Activated CD8-positive, alpha-beta memory T cell treated with anti-CD3 and anti-CD28 coated beads for 24 hours (primary cell): ENCODE measurements around the gene MTG1.
"Not testable (repeated sequence)": the region's sequence is repeated elsewhere in the genome, so short reads cannot be mapped to it uniquely, and the experiment has no call there.

Source experiments
- DNase-seq: peaks from one replicate; pipeline ENCODE4 v3.0.0-alpha.2; 2020

MTG1 gene

GRCh38 chr10:133401981-133402725 is 8.2 kb downstream of the MTG1 start:
- peak; percentile 51 for DNase-seq

- no peak for DNase-seq
Observed at GRCh38 chr10:133403359-133403758, 9.4 kb downstream of the MTG1 start.

GRCh38 chr10:133403784-133404183 is 9.8 kb downstream of the MTG1 start:
- no peak for DNase-seq

DNA sequence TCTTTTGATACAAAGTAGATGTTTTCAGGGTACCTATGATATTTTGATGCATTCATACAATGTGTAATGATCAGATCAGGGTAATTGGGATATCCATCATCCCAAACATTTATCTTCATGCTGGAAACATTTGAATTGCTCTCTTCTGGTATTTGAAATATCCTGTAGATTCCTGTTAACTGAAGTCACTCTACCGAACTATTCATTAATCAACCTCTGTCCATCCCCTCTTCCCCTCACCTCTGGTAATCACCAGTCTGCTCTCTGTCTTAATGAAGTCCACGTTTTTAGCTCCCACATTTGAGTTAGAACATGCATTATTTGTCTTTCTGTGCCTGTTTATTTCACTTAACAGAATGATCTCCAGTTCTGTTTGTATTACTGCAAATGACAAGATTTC is 11.3 kb downstream of the MTG1 start:
- DNase-seq = no peak

- no peak for DNase-seq
Observed at GRCh38 chr10:133405844-133406527, 12.0 kb downstream of the MTG1 start.

GRCh38 chr10:133411523-133412380 is 17.8 kb downstream of the MTG1 start:
- no peak for DNase-seq

DNA sequence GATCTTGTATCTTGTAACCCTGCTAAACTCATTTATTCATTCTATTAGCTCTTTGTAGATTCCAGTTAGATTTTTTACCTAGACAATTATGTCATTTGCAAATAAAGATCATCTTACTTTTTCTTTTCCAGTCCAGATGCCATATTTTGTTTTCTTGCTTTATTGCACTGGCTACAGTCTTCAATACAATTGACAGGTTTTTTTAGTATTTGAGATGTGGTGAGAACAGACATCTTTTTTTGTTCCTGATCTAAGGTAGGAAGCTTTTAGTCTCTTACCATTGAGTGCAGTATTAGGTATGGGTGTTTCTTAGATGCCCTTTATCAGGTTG is 18.4 kb downstream of the MTG1 start:
- no peak for DNase-seq

- DNase-seq = not testable (repeated sequence)
Observed at GRCh38 chr10:133414401-133414800, 20.4 kb downstream of the MTG1 start.

GRCh38 chr10:133415752-133416151 is 21.8 kb downstream of the MTG1 start:
- DNase-seq = no peak

GRCh38 chr10:133418289-133418993 is 24.5 kb downstream of the MTG1 start:
- DNase-seq = no peak

- no peak for DNase-seq
Observed at GRCh38 chr10:133419211-133419950, 25.4 kb downstream of the MTG1 start.

GRCh38 chr10:133420028-133420427 is 26.1 kb downstream of the MTG1 start:
- no peak for DNase-seq

GRCh38 chr10:133420579-133420978 is 26.6 kb downstream of the MTG1 start:
- DNase-seq = no peak

GRCh38 chr10:133421336-133422222 is 27.6 kb downstream of the MTG1 start:
- DNase-seq = no peak

DNA sequence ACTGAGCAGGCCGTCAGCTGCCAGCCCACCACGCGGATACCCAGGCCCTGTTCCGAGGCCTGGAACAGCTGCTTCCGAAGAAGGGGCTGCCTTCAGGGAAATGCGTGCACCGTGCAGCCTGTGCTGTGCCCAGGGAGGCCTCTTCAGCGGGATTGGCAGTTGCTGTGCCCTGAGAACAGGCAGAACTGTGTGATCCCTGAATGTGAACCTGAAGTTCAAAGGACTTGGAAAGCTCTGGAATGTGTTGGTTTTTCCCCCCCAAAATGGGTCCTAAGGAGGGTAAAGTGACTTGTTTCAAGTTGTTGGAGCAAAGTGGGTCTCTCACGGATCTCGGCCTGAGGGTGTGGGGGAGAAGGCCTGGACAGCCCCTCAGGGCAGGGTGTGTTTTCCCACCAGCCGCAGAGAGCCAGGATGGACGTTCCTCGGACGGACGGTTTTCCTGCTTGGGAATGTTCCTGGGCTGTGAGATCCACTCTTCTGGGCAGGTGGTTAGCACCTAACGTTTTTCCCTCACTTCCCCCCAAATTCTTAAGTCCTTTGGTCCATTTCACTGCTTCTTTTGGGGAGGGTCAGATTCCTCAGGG is 28.4 kb downstream of the MTG1 start:
- DNase-seq = no peak

- DNase-seq = no peak
Observed at GRCh38 chr10:133422807-133423771, 29.1 kb downstream of the MTG1 start.

DNA sequence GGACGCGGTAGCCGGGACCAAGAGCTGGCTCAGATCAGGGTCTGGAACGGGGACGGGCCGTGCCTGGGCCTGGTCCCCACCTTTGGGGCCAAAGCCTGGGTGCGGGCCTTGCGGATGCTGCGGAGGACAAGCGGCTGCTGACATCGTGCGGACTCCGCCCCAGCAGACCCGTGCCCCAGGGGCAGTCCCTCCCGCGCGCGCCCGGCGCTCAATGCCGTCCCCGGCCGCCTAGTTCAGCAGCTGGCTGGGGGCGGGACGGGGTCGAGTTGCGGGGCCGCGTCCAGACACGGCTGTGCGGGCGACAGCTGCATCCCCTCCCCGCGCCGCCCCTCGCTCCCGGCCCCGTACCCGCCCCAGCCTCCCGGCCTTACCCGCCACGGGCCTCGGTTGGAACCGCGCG is 30.1 kb downstream of the MTG1 start:
- not testable (repeated sequence) for DNase-seq

- not testable (repeated sequence) for DNase-seq
Observed at GRCh38 chr10:133424601-133425000, 30.6 kb downstream of the MTG1 start, which contains the start of gene SPRN. TSS of gene SPRN (minus strand) at chr10:133424625. CDS start at chr10:133423681, 944 bp downstream.

DNA sequence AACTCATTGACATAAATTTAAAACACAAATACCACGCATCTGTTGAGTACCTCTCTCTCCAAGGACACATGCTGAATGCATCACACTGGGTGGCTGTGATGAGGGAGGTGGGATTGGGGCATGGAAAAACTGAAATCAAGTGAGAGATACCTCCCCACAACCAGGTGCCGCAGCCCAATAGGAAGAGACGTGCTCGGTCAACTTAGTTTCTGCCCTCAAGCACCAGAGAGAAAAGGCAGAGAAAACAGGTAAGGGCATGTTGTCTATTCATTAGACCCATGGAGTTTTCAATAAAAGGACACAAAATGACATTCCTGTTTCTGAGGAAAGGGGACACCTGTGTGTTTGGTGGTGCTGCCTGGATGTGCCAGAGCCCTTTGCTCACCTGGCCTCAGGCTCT is 35.6 kb downstream of the MTG1 start:
- DNase-seq = not testable (repeated sequence)
